Posterior vena cava (tissue), 2 donors: ENCODE results near the gene PTOV1. TPM values are rescaled to one million over a fixed set of nuclear protein-coding genes. Genes with fewer than 3 reads are reported as not detected.

Experiments
- DNase-seq: peaks from one replicate; pipeline ENCODE4 v3.0.0-alpha.2; 2020; ENCODE audit warnings: low spot score
- intact Hi-C, 2 donors: fragments of 100-400 bp; cut with DNase I; formaldehyde crosslinking; loops; one replicate each; pipeline versions ENCODE4 v1.14.1 to v1.14.2; 2022 to 2023
- microRNA-seq, 2 donors: library from miRNA; unstranded; fragments of <30 nt; microRNA quantifications; one replicate each; pipeline ENCODE4 v1.2.0, GENCODE V29; 2020 to 2021; ENCODE audit warnings: borderline microRNAs expressed in 2 of 2
- total RNA-seq, 2 donors: library from RNA; stranded (reverse); fragmentation: NEBNext Ultra II Directional; extraction: Animal tissue kit (Norgen Biotek cat#: 25700); gene quantifications; one replicate each; pipeline ENCODE4 v1.2.1, GENCODE V29; 2021
- donor health status: DM: yes; HTN: yes; CAD: no.
- donor health status: DM: yes; HTN: yes; CAD: no.

PTOV1 gene
- total RNA-seq, 2 donors from 2014 or later = 78.7 to 95.2 TPM

DNA sequence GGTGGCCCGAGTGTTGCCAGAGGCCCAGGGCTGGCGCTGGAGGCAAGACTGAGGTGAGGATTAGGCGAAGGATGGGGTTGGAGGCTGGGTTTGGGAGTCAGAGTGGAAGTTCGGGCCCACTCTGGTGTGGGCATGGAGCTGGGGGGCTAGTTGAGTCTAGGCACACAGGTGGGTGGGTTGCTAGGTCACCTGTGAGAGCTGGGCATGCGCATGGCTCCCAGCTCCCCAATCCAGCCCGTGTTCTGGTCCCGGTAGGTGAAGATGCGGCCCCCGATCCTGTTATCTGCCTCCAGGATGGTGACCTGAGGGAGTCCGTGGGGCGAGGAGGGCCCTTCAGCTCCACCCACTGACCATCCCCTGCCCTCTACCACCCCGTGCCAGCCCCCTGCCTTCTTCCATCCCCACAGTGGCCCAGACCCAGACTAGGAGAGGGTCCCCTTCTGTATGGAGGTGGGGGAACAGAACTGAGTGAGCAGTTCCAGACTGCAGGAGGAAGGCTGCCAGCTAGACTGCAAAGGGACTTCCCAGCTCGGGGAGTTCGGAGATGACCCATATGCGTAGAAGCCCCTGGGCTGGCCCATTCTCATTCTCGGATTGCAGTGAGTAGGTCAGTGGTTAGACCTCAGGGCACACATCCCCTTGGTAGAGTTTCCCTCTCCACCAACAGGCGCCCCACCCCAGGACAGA lies 44.1 kb downstream of the PTOV1 start:
- DNase-seq = no peak
- intact Hi-C loops = no loop called here

DNA sequence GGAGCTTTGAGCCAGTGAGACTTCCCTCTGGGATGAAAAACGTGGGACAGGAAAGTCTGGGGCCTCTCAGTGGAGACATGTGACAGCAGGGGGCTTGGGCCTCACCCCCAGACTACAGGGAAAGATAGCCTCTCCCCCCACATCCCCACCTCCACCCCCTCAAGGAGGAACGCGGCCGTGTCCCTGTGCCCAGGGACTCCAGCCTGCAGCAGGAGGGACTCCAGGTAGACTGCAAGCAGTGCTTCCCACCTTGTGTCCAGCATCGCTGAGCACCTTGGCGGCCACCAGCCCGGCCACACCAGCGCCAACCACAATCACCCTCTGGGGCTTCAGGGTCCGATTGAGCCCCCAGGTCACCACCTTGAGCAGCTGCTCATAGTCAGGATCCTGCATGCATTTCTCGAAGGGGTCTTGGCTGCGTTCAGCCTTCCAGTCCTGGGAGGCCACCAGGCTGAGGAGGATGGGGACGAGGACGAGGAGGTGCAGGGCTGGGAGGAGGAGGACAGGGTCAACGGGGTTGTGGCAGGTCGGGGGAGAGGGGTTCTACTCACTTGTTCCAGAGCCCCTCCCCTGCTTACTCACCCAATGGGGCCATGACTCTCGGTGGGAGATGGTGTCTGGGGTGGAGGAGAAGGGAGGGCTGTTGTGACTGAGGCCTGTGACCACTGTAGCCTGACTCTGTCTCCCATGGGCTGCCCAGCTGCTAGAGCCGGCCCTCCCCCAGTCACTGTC lies 44.8 kb downstream of the PTOV1 start:
- DNase-seq = no peak
- intact Hi-C loops = no loop called here

GRCh38 chr19:49896863-49897621 lies 46.1 kb downstream of the PTOV1 start, which contains the start of gene IL4I1:
Gene IL4I1 (minus strand): TSS chr19:49896887. CDS start chr19:49896160, 727 bp downstream.
- intact Hi-C loops = no loop called here
- DNase-seq = no peak

DNA sequence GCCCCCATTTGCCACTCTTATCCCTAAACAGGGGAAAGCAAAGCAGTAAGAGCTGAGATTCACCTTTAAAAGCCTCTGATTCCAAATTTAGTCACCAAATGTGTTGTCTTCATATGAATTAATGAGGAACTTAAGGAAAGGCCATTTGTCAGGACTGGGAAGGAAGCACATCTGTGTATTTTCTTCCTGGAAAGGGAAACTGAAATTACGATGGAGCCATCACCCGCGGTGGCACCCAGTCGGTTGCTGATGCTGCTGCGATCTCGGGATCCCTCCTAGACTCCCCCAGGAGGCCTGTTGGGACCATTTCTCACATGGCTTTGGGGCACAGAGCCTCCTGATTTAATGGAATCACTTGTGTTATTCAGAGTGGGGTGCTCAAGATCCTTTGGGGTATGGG lies 53.2 kb downstream of the PTOV1 start:
- no peak for DNase-seq
- intact Hi-C loops = no loop called here

GRCh38 chr19:49906879-49907564 lies 56.1 kb downstream of the PTOV1 start:
- intact Hi-C loops = no loop called here

GRCh38 chr19:49907745-49908446 lies 56.9 kb downstream of the PTOV1 start:
- DNase-seq = no peak
- intact Hi-C loops = no loop called here

More at GRCh38 chr19:49906879-49907564, 56.1 kb downstream of the PTOV1 start:
- no peak for DNase-seq

DNA sequence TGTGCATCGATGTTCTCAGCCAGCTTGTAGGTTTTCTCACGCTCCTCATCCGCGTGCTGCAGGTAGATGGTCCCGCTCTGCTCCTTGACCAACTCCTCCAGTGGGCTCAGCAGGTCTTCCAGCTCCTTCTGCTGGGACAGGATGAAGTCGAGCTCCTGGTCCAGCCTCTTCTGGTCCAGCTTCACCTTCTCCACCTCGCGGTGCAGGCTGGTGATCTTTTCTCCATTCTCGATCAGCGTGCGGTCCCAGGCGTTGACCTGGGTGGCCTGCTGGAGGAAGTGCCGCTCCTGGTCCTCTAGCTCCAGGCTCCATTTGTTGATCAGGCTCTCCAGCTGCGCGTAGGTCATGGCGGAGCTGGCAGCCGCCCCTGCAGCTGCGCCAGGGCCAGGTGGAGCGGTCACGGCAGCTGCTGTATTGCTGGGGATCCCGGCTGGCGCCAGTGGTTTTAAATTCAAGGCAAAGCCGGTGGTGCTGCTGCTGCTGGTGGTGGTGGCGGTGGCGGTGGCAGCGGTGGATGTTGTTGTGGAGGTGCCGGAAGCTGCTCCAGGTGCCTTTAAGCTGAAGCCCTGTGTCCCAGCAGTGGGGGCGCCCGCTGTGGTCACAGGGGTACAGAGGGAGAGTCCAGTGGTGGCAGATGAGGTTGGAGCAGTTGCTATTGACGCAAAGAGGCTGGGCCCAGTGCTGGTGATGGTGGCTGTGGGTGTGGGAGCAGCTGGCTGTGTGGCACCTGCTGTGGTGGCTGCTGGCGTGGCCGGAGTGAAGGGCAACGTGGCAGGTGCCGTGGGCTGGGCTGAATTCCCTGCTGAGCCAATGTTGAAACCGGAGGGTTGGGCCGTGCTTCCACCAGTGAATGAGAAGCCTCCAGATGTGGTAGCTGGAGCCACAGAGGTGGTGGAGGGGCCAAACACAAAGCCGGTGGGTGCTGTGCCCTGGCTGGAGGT lies 57.8 kb downstream of the PTOV1 start:
- intact Hi-C loops = no loop called here
- DNase-seq = no peak

GRCh38 chr19:49910179-49910578 lies 59.2 kb downstream of the PTOV1 start:
- intact Hi-C loops = no loop called here
- DNase-seq = no peak

Small RNA genes lying within 50 kb of the gene (microRNA-seq; reads per million reads assigned to microRNA genes)
- gene MIR4749 (0.26 to 0.65 reads per million in 2 donors), gene MIR4750 (0 to 0.32 reads per million in 2 donors), gene MIR6800 (0 reads per million in 2 donors)

Other genes starting within 250 kb of the PTOV1 start
- gene RRAS, start 211.0 kb upstream of the PTOV1 start, total RNA-seq = 100 to 1,000 TPM; 124 to 173 TPM
- gene SCAF1, start 208.9 kb upstream of the PTOV1 start, total RNA-seq = 10 to 100 TPM; 43.5 to 55.1 TPM
- gene IRF3, start 185.3 kb upstream of the PTOV1 start, total RNA-seq = 10 to 100 TPM; 40.6 to 50.9 TPM
- gene BCL2L12, start 185.2 kb upstream of the PTOV1 start, total RNA-seq = 1 to 10 TPM; 8.5 to 9.3 TPM
- gene PRMT1, start 173.9 kb upstream of the PTOV1 start, total RNA-seq = 10 to 100 TPM; 79.1 to 91.5 TPM
- 1 to 10 TPM in 1 of 2 donors, under 1 TPM in 1; 1.00 to 1.0 TPM for gene ADM5, start 161.6 kb upstream of the PTOV1 start, total RNA-seq
- 10 to 100 TPM; 10.6 to 11.8 TPM for gene CPT1C, start 160.0 kb upstream of the PTOV1 start, total RNA-seq
- 1 to 10 TPM; 2.0 to 2.7 TPM for gene TSKS, start 87.9 kb upstream of the PTOV1 start, total RNA-seq
- 10 to 100 TPM; 81.7 to 88.1 TPM for gene AP2A1, start 84.2 kb upstream of the PTOV1 start, total RNA-seq
- 10 to 100 TPM in 1 of 2 donors, 1 to 10 TPM in 1; 6.9 to 12.2 TPM for gene FUZ, start 37.9 kb upstream of the PTOV1 start, total RNA-seq
- gene MED25, start 32.9 kb upstream of the PTOV1 start, total RNA-seq = 10 to 100 TPM; 25.6 to 25.9 TPM
- gene PNKP, start 16.4 kb downstream of the PTOV1 start, total RNA-seq = 10 to 100 TPM; 40.5 to 43.4 TPM
- gene AKT1S1, start 26.2 kb downstream of the PTOV1 start, total RNA-seq = 10 to 100 TPM; 26.5 to 28.9 TPM
- 10 to 100 TPM; 28.7 to 36.3 TPM for gene TBC1D17, start 26.5 kb downstream of the PTOV1 start, total RNA-seq
- gene IL4I1, start 45.7 kb downstream of the PTOV1 start, total RNA-seq = 1 to 10 TPM; 1.1 to 1.3 TPM
- gene ATF5, start 78.0 kb downstream of the PTOV1 start, total RNA-seq = 10 to 100 TPM; 18.8 to 37.0 TPM
- 10 to 100 TPM; 21.9 to 27.1 TPM for gene NUP62, start 78.3 kb downstream of the PTOV1 start, total RNA-seq
- 1 to 10 TPM in 1 of 2 donors, under 1 TPM in 1; 0.95 to 3.3 TPM for gene SIGLEC11, start 110.0 kb downstream of the PTOV1 start, total RNA-seq
- gene VRK3, start 174.2 kb downstream of the PTOV1 start, total RNA-seq = 10 to 100 TPM; 19.7 to 23.0 TPM
- gene ZNF473, start 174.8 kb downstream of the PTOV1 start, total RNA-seq = 1 to 10 TPM; 5.8 to 7.6 TPM